Osteoblast (primary cell): ENCODE data around the gene B2M. TPM values are rescaled to one million over a fixed set of nuclear protein-coding genes. Genes with fewer than 3 reads are reported as not detected.

Experiments used
- DNase-seq: peaks from one replicate; pipeline ENCODE4 v3.0.0; 2011; ENCODE audit warnings: low spot score, mixed read lengths; ENCODE audit not compliant: insufficient read length; ENCODE audit errors: missing footprints
- H2AFZ ChIP-seq: 2 replicates; pipeline ENCODE4 v1.6.0; 2011; ENCODE audit warnings: mild to moderate bottlenecking, low read length
- H3K27ac ChIP-seq: 2 replicates; pipeline ENCODE4 v1.5.1; 2011; ENCODE audit warnings: mild to moderate bottlenecking, low read depth, low read length, moderate library complexity
- H3K27me3 ChIP-seq: 2 replicates; pipeline ENCODE4 v1.6.0; 2012; ENCODE audit warnings: mild to moderate bottlenecking, control low read depth, inconsistent platforms, low read length, moderate library complexity; ENCODE audit not compliant: insufficient read depth
- H3K36me3 ChIP-seq: 2 replicates; pipeline ENCODE4 v1.5.1; 2011; ENCODE audit warnings: mild to moderate bottlenecking, low read length, control low read depth, moderate library complexity; ENCODE audit not compliant: insufficient read depth
- H3K4me1 ChIP-seq: 2 replicates; pipeline ENCODE4 v1.5.1; 2011; ENCODE audit warnings: mild to moderate bottlenecking, low read length, control low read depth, moderate library complexity; ENCODE audit not compliant: insufficient read depth
- H3K4me2 ChIP-seq: 2 replicates; pipeline ENCODE4 v1.6.0; 2011; ENCODE audit warnings: mild to moderate bottlenecking, low read length; ENCODE audit not compliant: insufficient read depth
- H3K4me3 ChIP-seq: fragments of 200-600 bp; sonication (generic); 3 replicates; pipeline ENCODE4 v1.5.1; 2012; ENCODE audit warnings: mild to moderate bottlenecking, low read length, inconsistent platforms; ENCODE audit not compliant: insufficient read depth
- H3K79me2 ChIP-seq: 2 replicates; pipeline ENCODE4 v1.6.0; 2012; ENCODE audit warnings: mild to moderate bottlenecking, low read length, control low read depth, inconsistent platforms; ENCODE audit not compliant: insufficient read depth
- H3K9me3 ChIP-seq: 2 replicates; pipeline ENCODE4 v1.5.1; 2011; ENCODE audit warnings: low read depth, low read length, control low read depth
- H4K20me1 ChIP-seq: 2 replicates; pipeline ENCODE4 v1.6.0; 2012; ENCODE audit warnings: mild to moderate bottlenecking, low read length, control low read depth; ENCODE audit not compliant: insufficient read depth
- CTCF ChIP-seq: IDR thresholded peaks from 2 replicates; pipeline ENCODE4 v1.5.1; 2011; ENCODE audit warnings: mild to moderate bottlenecking, low read depth, low read length, moderate library complexity; ENCODE audit errors: extremely low read depth
- total RNA-seq: library from RNA; depleted of rRNA; stranded (reverse); fragments of >200 nt; gene quantifications from 2 replicates; pipeline ENCODE4 v1.2.3, GENCODE V29; 2012

B2M gene
- total RNA-seq, 1 donor: 4,170 TPM

GRCh38 chr15:44734839-44735481 is 23.6 kb downstream of the B2M start:
- Histone ChIP-seq H4K20me1 (no peaks in the 10 kb centered on the region), H2AFZ (peak overlapping the region; percentile 75), H3K27ac (peak overlapping the region; percentile 27), H3K4me1 (peaks cover 20% of the 10 kb centered on the region), H3K9me3 (no peaks in the 10 kb centered on the region), H3K27me3 (no peaks in the 10 kb centered on the region), H3K4me2 (peak overlapping the region; percentile 70), H3K4me3 (peak overlapping the region; percentile 15), H3K36me3 (peaks cover 5% of the 10 kb centered on the region), H3K79me2 (peaks cover 4% of the 10 kb centered on the region)
- no peak for DNase-seq
- no peak for TF ChIP-seq CTCF

- no peak for DNase-seq
- no peaks in the 10 kb centered on the region for H4K20me1 ChIP-seq
- no peak for TF ChIP-seq CTCF
- H3K4me3 ChIP-seq: peak overlapping the region; percentile 15
- peak overlapping the region; percentile 70 for H3K4me2 ChIP-seq
- peaks cover under 1% of the 10 kb centered on the region for H3K79me2 ChIP-seq
- no peaks in the 10 kb centered on the region for H3K27me3 ChIP-seq
- peaks cover 5% of the 10 kb centered on the region for H3K36me3 ChIP-seq
- H2AFZ ChIP-seq: peak overlapping the region; percentile 75
- H3K27ac ChIP-seq: peak overlapping the region; percentile 27
- no peaks in the 10 kb centered on the region for H3K9me3 ChIP-seq
- H3K4me1 ChIP-seq: peaks cover 17% of the 10 kb centered on the region
Measured at GRCh38 chr15:44735482-44736180, 24.3 kb downstream of the B2M start.

GRCh38 chr15:44736181-44736765 is 25.0 kb downstream of the B2M start, which contains the start of gene TRIM69:
TRIM69 (plus strand) TSS chr15:44736528; CDS start chr15:44736705, 177 bp downstream.
- Histone ChIP-seq H3K27ac (peak within 1 kb of the TSS; percentile 27), H3K79me2 (no peaks in the 10 kb centered on the region), H3K27me3 (no peaks in the 10 kb centered on the region), H3K9me3 (no peaks in the 10 kb centered on the region), H3K4me1 (peaks cover 17% of the 10 kb centered on the region), H2AFZ (peak within 1 kb of the TSS; percentile 75), H3K4me3 (peak within 1 kb of the TSS; percentile 15), H4K20me1 (no peaks in the 10 kb centered on the region), H3K4me2 (peak within 1 kb of the TSS; percentile 70), H3K36me3 (peaks cover 5% of the 10 kb centered on the region)
- no peak for DNase-seq
- no peak for TF ChIP-seq CTCF
